GM12873 (cell line): ENCODE results near the gene PDE1C.

Source experiments
- TF ChIP-seq, protein P1 (sequence below): IDR thresholded peaks from 2 replicates; pipeline ENCODE4 v1.5.1; 2012; ENCODE audit warnings: low read depth, mild to moderate bottlenecking, moderate library complexity, low read length, control low read depth; ENCODE audit not compliant: insufficient read depth; ENCODE audit errors: missing control alignments

PDE1C gene

DNA sequence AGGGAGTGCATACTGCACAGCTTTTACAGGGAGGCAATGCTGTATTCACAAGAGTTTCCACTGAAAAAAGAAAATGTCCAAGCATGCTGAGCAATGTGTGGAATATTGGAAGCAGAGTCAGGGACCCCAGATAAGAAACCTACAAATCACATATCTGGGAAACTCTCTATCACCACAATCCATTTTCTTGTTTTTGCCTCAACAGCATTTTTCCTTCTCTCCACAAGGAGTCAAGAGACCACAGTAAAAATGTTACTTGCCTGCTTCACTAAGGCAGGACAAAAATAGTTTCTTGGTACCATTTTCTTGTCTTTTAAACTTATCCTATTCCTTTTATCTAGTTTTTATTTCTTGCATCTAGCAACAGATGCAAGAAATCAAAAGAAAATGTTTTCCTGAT lies 19.5 kb upstream of the PDE1C start:
- TF ChIP-seq, protein P1, sequence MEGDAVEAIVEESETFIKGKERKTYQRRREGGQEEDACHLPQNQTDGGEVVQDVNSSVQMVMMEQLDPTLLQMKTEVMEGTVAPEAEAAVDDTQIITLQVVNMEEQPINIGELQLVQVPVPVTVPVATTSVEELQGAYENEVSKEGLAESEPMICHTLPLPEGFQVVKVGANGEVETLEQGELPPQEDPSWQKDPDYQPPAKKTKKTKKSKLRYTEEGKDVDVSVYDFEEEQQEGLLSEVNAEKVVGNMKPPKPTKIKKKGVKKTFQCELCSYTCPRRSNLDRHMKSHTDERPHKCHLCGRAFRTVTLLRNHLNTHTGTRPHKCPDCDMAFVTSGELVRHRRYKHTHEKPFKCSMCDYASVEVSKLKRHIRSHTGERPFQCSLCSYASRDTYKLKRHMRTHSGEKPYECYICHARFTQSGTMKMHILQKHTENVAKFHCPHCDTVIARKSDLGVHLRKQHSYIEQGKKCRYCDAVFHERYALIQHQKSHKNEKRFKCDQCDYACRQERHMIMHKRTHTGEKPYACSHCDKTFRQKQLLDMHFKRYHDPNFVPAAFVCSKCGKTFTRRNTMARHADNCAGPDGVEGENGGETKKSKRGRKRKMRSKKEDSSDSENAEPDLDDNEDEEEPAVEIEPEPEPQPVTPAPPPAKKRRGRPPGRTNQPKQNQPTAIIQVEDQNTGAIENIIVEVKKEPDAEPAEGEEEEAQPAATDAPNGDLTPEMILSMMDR = no peak

- TF ChIP-seq, protein P1 = no peak
Observed at GRCh38 chr7:32089256-32089655, 19.0 kb upstream of the PDE1C start.

DNA sequence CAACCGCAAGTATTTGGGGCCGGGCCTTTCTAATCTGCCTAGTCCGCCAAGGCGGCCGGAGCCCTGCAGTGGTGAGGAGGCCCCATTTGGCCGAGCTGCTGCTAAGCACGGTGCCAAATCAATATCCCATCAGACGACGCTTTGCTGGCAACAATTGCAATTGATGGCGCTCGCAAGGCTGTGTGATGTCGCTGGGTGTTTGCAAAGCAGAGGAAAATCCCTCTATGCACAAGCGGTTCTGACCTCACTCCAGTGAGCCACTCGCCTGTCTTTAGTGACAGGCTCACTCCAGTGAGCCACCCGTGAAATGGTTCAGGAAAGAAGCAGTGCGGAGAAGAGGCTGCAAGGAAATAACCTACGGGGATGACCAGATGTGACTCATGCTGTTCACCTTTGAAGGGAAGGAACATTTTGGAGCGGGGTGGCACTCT lies 18.3 kb upstream of the PDE1C start:
- TF ChIP-seq, protein P1 = no peak

GRCh38 chr7:32079510-32079909 lies 9.3 kb upstream of the PDE1C start:
- TF ChIP-seq, protein P1 = no peak

DNA sequence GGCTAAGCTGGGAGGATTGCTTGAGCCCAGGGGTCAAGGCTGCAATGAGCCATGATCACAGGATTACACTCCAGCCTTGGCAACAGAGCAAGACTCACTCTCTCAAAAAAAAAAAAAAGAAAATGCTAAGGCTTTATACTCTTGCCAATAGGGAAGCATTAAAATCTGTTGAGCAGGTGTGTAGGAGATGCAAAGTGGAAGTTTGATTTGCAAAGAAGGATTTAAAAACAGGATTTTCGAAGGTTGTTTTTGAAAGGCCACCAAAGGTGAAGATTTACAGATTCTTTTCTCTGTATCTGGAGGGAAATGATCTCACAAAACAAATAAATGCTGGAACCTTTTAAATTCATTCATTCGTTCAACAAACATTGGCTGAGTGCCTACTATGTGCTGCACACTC lies 8.6 kb upstream of the PDE1C start:
- TF ChIP-seq, protein P1 = no peak

DNA sequence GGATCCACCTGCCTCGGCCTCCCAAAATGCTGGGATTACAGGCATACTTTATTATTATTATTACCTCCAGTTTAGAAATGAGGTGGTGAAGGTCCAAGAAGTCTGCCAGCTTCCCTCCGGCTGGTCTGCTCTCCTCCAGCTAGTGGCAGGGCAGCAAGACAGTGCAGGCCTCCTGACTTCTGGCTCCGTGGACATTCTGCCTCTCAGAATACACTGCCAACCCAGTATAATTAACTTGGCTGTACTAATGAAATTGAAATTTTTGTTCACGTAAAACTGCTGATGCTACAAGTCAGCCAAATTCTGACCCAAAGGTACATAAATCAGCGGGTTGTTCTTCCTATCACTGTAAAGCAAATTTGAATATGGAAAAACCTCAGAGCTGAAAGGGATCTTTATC lies 7.6 kb upstream of the PDE1C start:
- TF ChIP-seq, protein P1 = no peak

- TF ChIP-seq, protein P1 = no peak
Observed at GRCh38 chr7:32075612-32076011, 5.4 kb upstream of the PDE1C start.
